Neuronal stem cell (in vitro differentiated cells): Measurements from ENCODE around the gene SH3BGR.
A peak's percentile ranks its signal among the peaks of the same experiment; 100 is the strongest.

Source experiments
- DNase-seq: peaks from one replicate; pipeline ENCODE4 v3.0.0-alpha.2; 2013; ENCODE audit warnings: low spot score
- H2AFZ ChIP-seq: one replicate; pipeline ENCODE4 v1.6.1; 2013; ENCODE audit warnings: mild to moderate bottlenecking, low read length, inconsistent platforms
- H2AK5ac ChIP-seq: 2 replicates; pipeline ENCODE4 v1.6.1; 2013; ENCODE audit warnings: low read depth, mild to moderate bottlenecking, inconsistent platforms, low read length, moderate library complexity, mixed read lengths
- H2BK120ac ChIP-seq: 2 replicates; pipeline ENCODE4 v1.6.1; 2013; ENCODE audit warnings: low read depth, mild to moderate bottlenecking, inconsistent platforms, low read length, moderate library complexity, mixed read lengths
- H2BK12ac ChIP-seq: one replicate; pipeline ENCODE4 v1.6.1; 2013; ENCODE audit warnings: low read length, inconsistent platforms
- H2BK15ac ChIP-seq: 2 replicates; pipeline ENCODE4 v1.6.1; 2013; ENCODE audit warnings: mild to moderate bottlenecking, low read length, inconsistent platforms, mixed read lengths
- H2BK5ac ChIP-seq: one replicate; pipeline ENCODE4 v1.6.1; 2013; ENCODE audit warnings: inconsistent platforms, mild to moderate bottlenecking, low read length, moderate library complexity
- H3K14ac ChIP-seq: one replicate; pipeline ENCODE4 v1.6.1; 2013; ENCODE audit warnings: low read length, inconsistent platforms
- H3K18ac ChIP-seq: 2 replicates; pipeline ENCODE4 v1.6.1; 2013; ENCODE audit warnings: low read length, inconsistent platforms
- H3K23ac ChIP-seq: 2 replicates; pipeline ENCODE4 v1.6.1; 2013; ENCODE audit warnings: low read depth, mild to moderate bottlenecking, mixed read lengths, low read length, inconsistent platforms; ENCODE audit not compliant: poor library complexity
- H3K27ac ChIP-seq: replicated peaks from 3 replicates; pipeline ENCODE4 v1.5.1; 2013; ENCODE audit warnings: low read length, inconsistent platforms
- H3K27me3 ChIP-seq, 3 experiments: 2 replicates each; pipeline ENCODE4 v1.6.1; 2013; ENCODE audit warnings: low read length in 3 of 3, mild to moderate bottlenecking in 2 of 3, inconsistent platforms in 1 of 3, low read depth in 1 of 3, mixed read lengths in 1 of 3, moderate library complexity in 1 of 3; ENCODE audit not compliant: control insufficient read depth in 3 of 3, insufficient read depth in 3 of 3
- H3K36me3 ChIP-seq, 2 donors: replicated peaks in 1 of 2; 2 replicates each; pipeline ENCODE4 v1.6.1; 2013; ENCODE audit warnings: low read length in 2 of 2; ENCODE audit not compliant: control insufficient read depth in 2 of 2, insufficient read depth in 2 of 2
- H3K4ac ChIP-seq: 2 replicates; pipeline ENCODE4 v1.6.1; 2013; ENCODE audit warnings: inconsistent platforms, mild to moderate bottlenecking, low read length, moderate library complexity
- H3K4me1 ChIP-seq, 2 donors: 1 replicate in 1 of 2; 2 replicates in 1 of 2; pipeline ENCODE4 v1.6.1; 2013; ENCODE audit warnings: low read length in 2 of 2, low read depth in 1 of 2; ENCODE audit not compliant: control insufficient read depth in 2 of 2, insufficient read depth in 1 of 2
- H3K4me2 ChIP-seq: one replicate; pipeline ENCODE4 v1.6.1; 2013; ENCODE audit warnings: mild to moderate bottlenecking, low read length, inconsistent platforms; ENCODE audit not compliant: insufficient read depth, poor library complexity, severe bottlenecking
- H3K4me3 ChIP-seq, 2 donors: 2 replicates each; pipeline ENCODE4 v1.5.1; 2013; ENCODE audit warnings: low read length in 2 of 2, mild to moderate bottlenecking in 2 of 2, inconsistent platforms in 1 of 2, moderate library complexity in 1 of 2
- H3K79me1 ChIP-seq: one replicate; pipeline ENCODE4 v1.6.1; 2013; ENCODE audit warnings: low read depth, mild to moderate bottlenecking, inconsistent platforms, low read length, moderate library complexity
- H3K9ac ChIP-seq: one replicate; pipeline ENCODE4 v1.6.1; 2013; ENCODE audit warnings: mild to moderate bottlenecking, low read depth, low read length, inconsistent platforms; ENCODE audit not compliant: poor library complexity
- H3K9me3 ChIP-seq, 2 donors: replicated peaks in 1 of 2; 2 replicates each; pipeline versions ENCODE3 to v1.6.1; 2013; ENCODE audit warnings: low read length in 2 of 2, mild to moderate bottlenecking in 2 of 2, inconsistent platforms in 1 of 2, low read depth in 1 of 2, mixed read lengths in 1 of 2, moderate library complexity in 1 of 2; ENCODE audit not compliant: control insufficient read depth in 2 of 2, insufficient read depth in 1 of 2
- H4K8ac ChIP-seq: one replicate; pipeline ENCODE4 v1.6.1; 2013; ENCODE audit warnings: low read depth, mild to moderate bottlenecking, inconsistent platforms, low read length, moderate library complexity
- H4K91ac ChIP-seq: one replicate; pipeline ENCODE4 v1.6.1; 2013; ENCODE audit warnings: low read length, low read depth, mild to moderate bottlenecking, inconsistent platforms; ENCODE audit not compliant: poor library complexity
- WGBS, 2 donors: extraction: QIAGEN DNeasy Blood & Tissue Kit; methylation state at CpG; one replicate each; pipeline ENCODE4 v1.1.7; 2013; ENCODE audit warnings: missing lambda C conversion rate in 2 of 2, mixed read lengths in 1 of 2; ENCODE audit not compliant: insufficient read length in 2 of 2, insufficient replicate concordance in 1 of 2; ENCODE audit errors: extremely low coverage in 2 of 2; 5-methylcytosine and 5-hydroxymethylcytosine counted together

SH3BGR gene

GRCh38 chr21:39434950-39435349 lies 16.8 kb upstream of the SH3BGR start:
- no peaks in the 10 kb centered on the region for H3K79me1 ChIP-seq
- no peak overlapping the region for H3K27ac ChIP-seq
- H3K9ac ChIP-seq: no peak overlapping the region
- no peak overlapping the region for H3K4ac ChIP-seq
- no peaks in the 10 kb centered on the region for H3K36me3 ChIP-seq
- H2BK5ac ChIP-seq: no peak overlapping the region
- no peak overlapping the region for H2BK15ac ChIP-seq
- H3K14ac ChIP-seq: no peak overlapping the region
- no peak overlapping the region for H3K4me3 ChIP-seq
- no peak overlapping the region for H2AFZ ChIP-seq
- H3K23ac ChIP-seq: no peak overlapping the region
- no peak for DNase-seq
- H2BK12ac ChIP-seq: no peak overlapping the region
- H4K8ac ChIP-seq: no peak overlapping the region
- no peak overlapping the region for H2AK5ac ChIP-seq
- H3K18ac ChIP-seq: no peak overlapping the region
- no peak overlapping the region for H2BK120ac ChIP-seq
- WGBS, 2 donors: no CpG with 5 or more reads among the region's 4 CpGs
- H3K9me3 ChIP-seq: no peaks in the 10 kb centered on the region
- H3K27me3 ChIP-seq: no peaks in the 10 kb centered on the region
- no peak overlapping the region for H3K4me2 ChIP-seq
- H4K91ac ChIP-seq: no peak overlapping the region
- H3K4me1 ChIP-seq: peaks cover 6 to 9% of the 10 kb centered on the region in 2 donors

DNA sequence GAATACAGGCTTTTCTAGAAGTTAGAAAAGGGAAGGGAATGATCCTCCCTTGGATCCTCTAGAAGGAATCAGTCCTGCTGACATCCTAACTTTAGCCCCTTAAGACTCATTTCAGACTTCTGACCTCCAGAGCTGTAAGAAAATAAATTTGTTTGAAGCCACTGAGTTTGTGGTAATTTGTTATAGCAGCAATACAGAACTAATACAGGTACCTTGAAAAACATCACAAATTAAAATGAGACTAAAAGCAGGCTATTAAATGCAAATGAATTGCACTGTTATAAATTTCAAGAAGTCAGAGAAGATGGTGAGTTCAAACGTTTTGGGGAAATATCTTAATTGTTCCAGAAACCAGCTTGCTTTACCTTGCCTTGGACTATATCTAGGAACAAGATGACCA lies 12.5 kb upstream of the SH3BGR start:
- WGBS, 2 donors: no CpG with 5 or more reads among the region's 1 CpG

DNA sequence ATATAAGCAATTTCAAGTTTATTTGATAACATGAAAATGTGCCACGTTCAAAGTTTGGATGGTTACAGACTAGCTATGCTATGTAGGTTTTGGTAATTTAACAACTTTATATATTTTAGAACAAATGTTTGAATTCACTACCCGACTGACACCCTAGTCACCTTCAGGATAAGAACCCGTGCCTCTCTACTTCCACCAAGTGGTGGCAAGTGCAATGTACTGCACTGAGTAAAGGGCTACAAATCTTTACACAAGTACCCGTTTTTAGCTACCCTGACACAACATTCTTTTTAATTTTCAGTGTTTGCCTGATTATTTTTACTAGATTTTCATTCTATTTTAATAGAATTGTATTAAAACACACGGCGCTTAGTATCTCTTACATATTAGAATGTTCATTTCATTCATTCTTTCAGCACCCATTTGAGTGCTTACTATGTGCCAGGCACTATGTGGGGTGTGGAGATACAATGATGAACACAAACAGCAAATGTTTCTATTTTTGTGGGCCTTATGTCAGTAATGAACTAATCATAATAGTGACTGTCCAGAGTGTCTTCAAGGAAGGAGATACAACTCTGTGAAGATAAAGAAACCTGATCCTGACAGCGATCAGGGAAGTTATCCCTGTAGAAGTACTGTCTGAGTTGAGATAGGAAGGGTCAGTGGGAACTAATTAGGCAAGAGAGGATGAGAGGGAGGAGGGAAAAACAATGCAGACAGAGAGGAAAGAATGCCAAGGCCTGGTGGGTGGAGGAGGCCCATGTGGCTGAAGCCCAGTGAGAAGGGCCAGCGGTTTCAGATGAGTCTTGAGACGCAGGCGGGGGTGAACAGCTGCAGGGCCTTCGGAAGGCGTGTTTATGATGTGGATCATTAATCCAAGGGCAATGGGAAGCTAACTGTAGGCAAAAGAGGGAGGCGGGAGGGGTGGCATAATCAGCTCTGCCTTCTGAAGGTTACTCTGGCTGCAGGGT lies 10.0 kb upstream of the SH3BGR start:
- Histone ChIP-seq H3K14ac (no peak overlapping the region), H3K27me3 (peaks cover 0 to 2% (median 0%) of the 10 kb centered on the region in 3 experiments), H3K79me1 (no peaks in the 10 kb centered on the region), H2BK15ac (no peak overlapping the region), H3K27ac (no peak overlapping the region), H3K4me3 (no peak overlapping the region), H3K9ac (no peak overlapping the region), H3K23ac (no peak overlapping the region), H3K18ac (no peak overlapping the region), H3K4me2 (no peak overlapping the region), H2AK5ac (no peak overlapping the region), H4K8ac (no peak overlapping the region), H3K4me1 (peaks cover 11 to 13% of the 10 kb centered on the region in 2 donors), H2AFZ (no peak overlapping the region), H2BK12ac (no peak overlapping the region), H3K36me3 (no peaks in the 10 kb centered on the region), H2BK5ac (no peak overlapping the region), H4K91ac (no peak overlapping the region), H2BK120ac (no peak overlapping the region), H3K9me3 (no peaks in the 10 kb centered on the region), H3K4ac (no peak overlapping the region)
- no CpG with 5 or more reads among the region's 13 CpGs for WGBS, 2 donors
- no peak for DNase-seq

More for the DNA sequence above, 12.5 kb upstream of the SH3BGR start:
- Histone ChIP-seq H3K4ac (no peak overlapping the region), H3K14ac (no peak overlapping the region), H4K8ac (no peak overlapping the region), H2BK15ac (no peak overlapping the region), H2BK12ac (no peak overlapping the region), H3K36me3 (no peaks in the 10 kb centered on the region), H3K18ac (no peak overlapping the region), H3K79me1 (no peaks in the 10 kb centered on the region), H3K4me3 (no peak overlapping the region), H3K9me3 (no peaks in the 10 kb centered on the region), H2BK120ac (no peak overlapping the region), H2BK5ac (no peak overlapping the region), H3K23ac (no peak overlapping the region), H3K27me3 (peaks cover 0 to 2% (median 0%) of the 10 kb centered on the region in 3 experiments), H3K4me1 (peaks cover 2 to 9% of the 10 kb centered on the region in 2 donors), H2AFZ (no peak overlapping the region), H2AK5ac (no peak overlapping the region), H3K4me2 (no peak overlapping the region), H3K9ac (no peak overlapping the region), H3K27ac (no peak overlapping the region), H4K91ac (no peak overlapping the region)
- no peak for DNase-seq

GRCh38 chr21:39444421-39445180 lies 7.2 kb upstream of the SH3BGR start:
- no peak overlapping the region for H2BK12ac ChIP-seq
- no peak overlapping the region for H3K4ac ChIP-seq
- no peak for DNase-seq
- H2AFZ ChIP-seq: peak overlapping the region; percentile 93
- H2BK15ac ChIP-seq: no peak overlapping the region
- no peak overlapping the region for H2BK120ac ChIP-seq
- peak overlapping the region; percentile 73 to 88 for H3K4me3 ChIP-seq
- no peak overlapping the region for H3K14ac ChIP-seq
- peak overlapping the region; percentile 82 for H3K4me2 ChIP-seq
- peaks cover 0 to 2% (median 0%) of the 10 kb centered on the region in 3 experiments for H3K27me3 ChIP-seq
- H3K4me1 ChIP-seq: peaks cover 11 to 13% of the 10 kb centered on the region in 2 donors
- no peak overlapping the region for H3K9ac ChIP-seq
- H3K18ac ChIP-seq: no peak overlapping the region
- no peak overlapping the region for H4K8ac ChIP-seq
- WGBS, 2 donors: no CpG with 5 or more reads among the region's 15 CpGs
- H3K27ac ChIP-seq: peak overlapping the region; percentile 95
- no peak overlapping the region for H4K91ac ChIP-seq
- no peaks in the 10 kb centered on the region for H3K36me3 ChIP-seq
- H3K9me3 ChIP-seq: no peaks in the 10 kb centered on the region
- H2BK5ac ChIP-seq: no peak overlapping the region
- no peak overlapping the region for H2AK5ac ChIP-seq
- H3K79me1 ChIP-seq: no peaks in the 10 kb centered on the region
- H3K23ac ChIP-seq: no peak overlapping the region
